NCI-H345 (cell line): ENCODE results near the gene DCLK1.
"Not testable (repeated sequence)": the region's sequence is repeated elsewhere in the genome, so short reads cannot be mapped to it uniquely, and the experiment has no call there.

Source experiments
- DNase-seq: peaks from one replicate; lab custom pipeline; 2025; lab: John Stamatoyannopoulos, UW

The DCLK1 gene

GRCh38 chr13:36084131-36084530 is 47.1 kb downstream of the DCLK1 start:
- no peak for DNase-seq

- no peak for DNase-seq
Observed at GRCh38 chr13:36082806-36083205, 48.4 kb downstream of the DCLK1 start.

DNA sequence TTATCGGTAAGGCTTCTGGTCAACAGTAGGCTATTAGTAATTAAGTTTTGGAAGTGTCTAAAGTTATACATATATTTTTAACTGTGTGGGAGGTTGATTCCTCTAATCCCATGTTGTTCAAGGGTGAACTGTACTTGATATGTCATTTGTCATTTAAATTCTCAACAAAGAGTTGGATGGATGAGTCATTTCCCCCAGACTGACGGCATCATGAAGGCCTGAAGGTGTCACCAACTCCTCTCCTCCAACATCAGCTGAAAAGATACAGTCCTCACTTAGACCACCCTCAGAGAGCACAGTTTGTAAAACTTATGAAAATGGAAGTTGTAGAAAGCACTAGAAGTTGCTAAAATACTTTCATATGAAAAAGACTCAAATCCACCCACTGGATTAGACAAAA is 48.8 kb downstream of the DCLK1 start:
- DNase-seq, result no peak

GRCh38 chr13:36076211-36076610 is 55.0 kb downstream of the DCLK1 start:
- no peak for DNase-seq

DNA sequence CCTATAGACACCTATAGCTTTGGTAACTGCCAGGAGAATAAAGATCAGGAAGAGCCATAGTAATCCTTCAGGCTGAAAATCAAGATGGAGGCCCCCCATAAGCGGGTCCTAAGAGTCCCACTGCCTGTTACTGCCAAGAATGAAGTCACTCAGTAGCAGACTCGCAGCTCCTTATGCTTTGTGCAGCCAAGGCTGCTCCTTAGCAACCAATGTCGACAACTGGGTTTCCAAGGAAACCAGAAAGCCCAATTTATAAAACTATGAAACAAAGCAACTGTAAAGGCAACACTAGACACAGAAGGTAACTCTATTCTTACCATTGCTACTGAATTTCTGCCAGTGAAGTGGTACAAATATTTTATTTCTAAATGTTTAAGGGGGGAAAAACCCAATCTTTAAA is 56.5 kb downstream of the DCLK1 start:
- DNase-seq, result no peak

- DNase-seq, result no peak
Observed at GRCh38 chr13:36072152-36072935, 58.8 kb downstream of the DCLK1 start.

DNA sequence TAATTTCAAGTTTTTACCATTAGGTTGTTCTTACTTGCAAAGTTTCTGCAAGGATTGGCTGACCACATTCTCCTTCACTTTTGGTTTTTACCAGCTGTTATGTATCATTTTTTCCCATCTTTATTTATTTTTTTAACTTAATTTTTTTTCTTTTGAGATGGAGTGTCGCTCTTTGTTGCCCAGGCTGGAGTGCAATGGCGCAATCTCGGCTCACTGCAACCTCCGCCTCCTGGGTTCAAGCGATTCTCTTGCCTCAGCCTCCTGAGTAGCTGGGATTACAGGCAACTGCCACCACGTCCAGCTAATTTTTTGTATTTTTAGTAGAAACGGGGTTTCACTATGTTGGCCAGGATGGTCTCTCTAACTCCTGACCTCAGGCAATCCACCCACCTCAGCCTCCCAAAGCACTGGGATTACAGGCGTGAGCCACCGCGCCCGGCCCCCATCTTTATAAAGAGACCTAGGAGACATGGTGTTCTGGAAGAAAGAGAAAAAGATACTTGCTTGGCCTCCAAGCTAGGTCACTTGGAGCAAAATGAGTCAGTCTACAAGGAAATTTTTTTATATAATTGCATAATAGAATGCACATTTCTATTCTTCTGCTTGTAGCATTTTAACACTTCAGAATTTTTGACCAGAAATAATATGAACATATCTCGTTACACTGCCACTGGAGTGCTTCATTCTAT is 60.5 kb downstream of the DCLK1 start:
- not testable (repeated sequence) for DNase-seq

GRCh38 chr13:36069881-36070366 is 61.3 kb downstream of the DCLK1 start:
- no peak for DNase-seq

GRCh38 chr13:36068991-36069390 is 62.2 kb downstream of the DCLK1 start:
- no peak for DNase-seq

DNA sequence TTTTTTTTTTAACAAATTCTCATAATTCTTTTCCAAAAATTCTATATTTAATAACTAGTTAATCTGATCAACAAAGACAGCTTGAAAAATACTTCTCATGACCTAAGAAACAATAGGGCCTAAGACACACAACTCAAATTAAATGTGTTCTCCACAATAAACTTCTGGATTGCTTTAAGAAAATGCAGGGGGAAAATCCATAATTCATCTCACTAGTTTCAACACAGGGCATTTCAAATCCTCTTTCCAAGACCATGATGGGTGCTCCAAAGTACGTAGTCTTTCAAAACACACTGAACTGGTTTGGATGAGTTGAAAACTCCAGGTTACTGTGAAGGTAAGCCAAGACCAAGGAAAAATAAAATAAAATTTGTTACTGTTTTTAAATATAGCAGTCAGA is 62.6 kb downstream of the DCLK1 start:
- DNase-seq, result no peak

GRCh38 chr13:36067746-36068381 is 63.3 kb downstream of the DCLK1 start:
- no peak for DNase-seq

DNA sequence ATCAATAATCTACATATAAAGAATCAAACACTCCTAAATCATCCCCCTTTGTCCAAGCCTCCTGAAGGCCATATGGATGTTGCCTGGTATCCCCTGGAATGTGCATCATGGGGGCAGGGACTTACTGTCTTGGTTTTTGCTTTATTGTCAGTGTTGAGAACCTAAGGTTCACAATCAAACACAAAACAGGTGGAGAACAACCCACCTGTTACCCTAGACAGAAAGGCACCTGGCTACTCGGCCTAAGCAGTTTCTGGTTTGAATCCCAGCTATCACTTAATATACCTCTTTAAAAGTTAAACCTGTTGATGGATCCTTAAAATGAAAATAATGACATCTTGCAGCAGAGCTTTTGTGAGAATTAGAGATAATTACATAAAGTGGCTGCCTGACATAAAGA is 68.9 kb downstream of the DCLK1 start:
- DNase-seq, result no peak

DNA sequence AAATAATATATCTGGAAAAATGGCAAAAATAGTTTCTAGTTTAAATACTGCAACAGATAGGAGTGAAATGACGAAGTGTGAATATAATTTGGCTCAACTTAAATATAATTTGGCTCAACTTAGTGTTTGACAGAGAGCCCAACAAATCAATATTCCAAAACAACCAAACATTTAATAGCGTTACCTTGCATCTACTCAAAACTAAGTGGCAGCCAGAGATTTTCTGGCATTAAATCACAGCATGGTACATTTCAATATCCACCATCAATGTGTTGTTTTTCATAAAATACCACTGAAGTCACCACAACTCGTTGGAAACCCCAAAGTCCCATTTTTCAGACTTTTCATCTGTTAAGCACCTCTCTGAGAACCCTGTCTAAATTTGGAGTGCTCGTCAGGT is 69.6 kb downstream of the DCLK1 start:
- no peak for DNase-seq

DNA sequence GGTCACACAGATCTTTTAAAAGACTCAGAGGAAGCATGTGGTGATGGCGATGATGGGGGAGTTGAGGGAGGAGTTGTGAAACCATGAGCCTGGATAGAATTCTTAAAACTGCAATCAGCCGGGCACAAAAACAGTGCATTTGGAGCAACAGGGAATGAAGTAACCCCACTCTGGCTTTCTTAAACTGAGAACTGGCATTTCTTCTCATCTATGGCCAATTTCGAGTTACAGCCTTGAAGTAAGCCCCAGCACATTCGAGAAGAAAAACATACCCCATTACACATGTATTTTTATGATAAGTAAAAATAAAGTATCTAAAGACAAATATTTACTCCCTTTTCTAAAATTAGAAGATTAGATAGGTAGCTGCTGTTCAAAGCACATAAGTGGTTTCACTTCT is 70.1 kb downstream of the DCLK1 start:
- no peak for DNase-seq

- no peak for DNase-seq
Observed at GRCh38 chr13:36059321-36059720, 71.9 kb downstream of the DCLK1 start.

- no peak for DNase-seq
Observed at GRCh38 chr13:36058116-36058515, 73.1 kb downstream of the DCLK1 start.

DNA sequence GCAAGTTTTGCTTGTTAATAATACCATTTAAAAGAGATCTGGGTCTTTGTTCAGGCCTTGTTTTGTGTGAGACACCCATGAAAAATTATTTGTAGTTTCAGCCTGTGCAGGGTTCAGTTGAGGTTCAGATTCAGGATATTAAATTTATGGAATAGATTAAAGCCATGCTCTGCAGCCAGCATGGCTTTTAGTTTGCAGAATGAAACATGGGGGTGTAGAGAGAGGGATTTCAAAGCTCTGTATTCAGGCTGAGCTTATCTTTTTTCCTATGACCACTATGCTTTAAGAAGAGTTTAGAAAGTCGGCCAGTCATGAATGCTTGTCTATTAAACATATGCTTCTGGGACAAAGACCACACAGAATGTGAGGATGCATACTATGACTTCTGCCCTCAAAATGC is 73.6 kb downstream of the DCLK1 start:
- DNase-seq, result no peak

GRCh38 chr13:36057041-36057440 is 74.1 kb downstream of the DCLK1 start:
- no peak for DNase-seq

GRCh38 chr13:36055366-36055765 is 75.8 kb downstream of the DCLK1 start:
- no peak for DNase-seq

- no peak for DNase-seq
Observed at GRCh38 chr13:36054041-36054440, 77.1 kb downstream of the DCLK1 start.

- no peak for DNase-seq
Observed at GRCh38 chr13:36051082-36051481, 80.1 kb downstream of the DCLK1 start.

DNA sequence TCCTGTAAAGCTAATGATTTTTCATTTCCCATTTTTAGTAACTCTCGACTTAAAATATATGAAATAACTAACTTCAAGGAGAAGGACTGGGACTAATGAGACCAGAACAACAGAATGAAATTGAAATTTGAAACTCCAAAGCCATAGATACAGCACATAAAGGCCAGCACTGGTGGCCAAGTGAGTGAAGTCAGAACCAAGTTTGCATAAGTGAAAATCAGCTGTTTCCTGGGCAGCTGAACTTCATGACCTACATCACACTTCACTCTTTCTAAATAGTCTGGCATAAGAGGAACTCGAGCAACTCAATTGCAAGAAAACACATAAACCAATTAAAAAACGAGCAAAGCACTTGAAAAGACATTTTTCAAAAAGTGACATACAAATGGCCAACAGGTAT is 84.5 kb downstream of the DCLK1 start:
- DNase-seq, result no peak
